Left hindlimb (tissue), 1 donor: ENCODE data around the gene TBCD.
"Not testable (repeated sequence)": the region's sequence is repeated elsewhere in the genome, so short reads cannot be mapped to it uniquely, and the experiment has no call there.

ENCODE experiments used
- DNase-seq: peaks from one replicate; pipeline ENCODE4 v3.0.0-alpha.2; 2018

Gene TBCD

GRCh38 chr17:82978765-82979349, 227.0 kb downstream of the TBCD start:
- DNase-seq, result peak; percentile 20

DNA sequence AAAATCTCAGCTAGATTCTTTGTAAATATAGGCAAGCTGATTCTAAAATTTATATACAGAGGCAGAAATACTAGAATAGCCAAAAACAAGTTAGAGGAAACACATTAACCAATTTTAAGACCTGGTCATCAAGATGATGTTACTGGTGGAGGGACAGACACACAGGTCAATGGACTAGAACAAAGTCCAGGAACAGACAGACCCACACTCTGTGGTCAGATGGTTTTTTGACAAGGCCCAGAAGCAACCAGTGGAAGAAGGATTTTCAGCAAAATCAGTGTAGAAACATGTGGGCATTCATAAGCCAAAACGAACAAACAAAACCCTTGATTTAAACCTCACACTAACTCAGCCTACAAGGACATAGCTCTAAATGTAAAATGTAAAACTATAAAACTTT, 227.9 kb downstream of the TBCD start:
- DNase-seq, result no peak

GRCh38 chr17:82980632-82981031, 228.8 kb downstream of the TBCD start:
- no peak for DNase-seq

- no peak for DNase-seq
These were observed 229.4 kb downstream of the TBCD start for GRCh38 chr17:82981141-82981730.

DNA sequence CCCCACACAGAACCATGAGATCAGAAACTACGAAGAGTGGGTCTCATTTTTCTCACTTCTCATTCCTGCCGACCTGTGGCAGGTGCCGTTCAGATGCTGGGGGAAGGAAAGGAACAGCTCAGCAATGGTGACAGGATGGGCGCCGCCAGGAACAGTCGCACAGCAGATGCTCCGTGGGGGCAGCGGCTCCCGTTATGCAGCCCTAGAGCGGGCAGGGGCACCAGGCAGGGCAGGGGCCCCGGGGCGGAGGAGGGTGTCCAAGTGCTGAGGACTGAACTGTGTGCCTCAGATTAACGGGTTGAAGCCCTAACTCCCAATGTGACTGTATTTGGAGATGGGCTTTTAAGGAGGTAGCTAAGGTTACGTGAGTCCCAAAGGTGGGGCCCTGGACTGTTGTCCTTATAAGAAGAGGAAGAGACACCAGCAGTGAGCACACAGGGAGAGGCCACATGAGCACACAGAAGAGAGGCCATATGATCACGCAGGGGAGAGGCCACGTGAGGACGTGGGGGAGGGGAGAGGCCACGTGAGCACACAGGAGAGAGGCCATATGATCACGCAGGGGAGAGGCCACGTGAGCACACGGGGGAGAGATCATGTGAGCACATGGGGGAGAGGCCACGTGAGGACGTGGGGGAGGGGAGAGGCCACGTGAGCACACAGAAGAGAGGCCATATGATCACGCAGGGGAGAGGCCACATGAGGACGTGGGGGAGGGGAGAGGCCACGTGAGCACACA, 231.8 kb downstream of the TBCD start:
- no peak for DNase-seq

DNA sequence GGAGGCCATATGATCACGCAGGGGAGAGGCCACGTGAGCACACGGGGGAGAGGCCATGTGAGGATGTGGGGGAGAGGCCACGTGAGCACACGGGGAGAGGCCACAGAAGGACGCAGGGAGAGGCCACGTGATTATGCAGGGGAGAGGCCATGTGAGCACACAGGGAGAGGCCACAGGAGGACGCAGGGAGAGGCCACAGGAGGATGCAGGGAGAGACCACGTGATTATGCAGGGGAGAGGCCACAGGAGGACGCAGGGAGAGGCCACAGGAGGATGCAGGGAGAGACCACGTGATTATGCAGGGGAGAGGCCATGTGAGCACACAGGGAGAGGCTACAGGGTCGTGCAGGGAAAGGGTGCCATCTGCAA, 232.4 kb downstream of the TBCD start:
- not testable (repeated sequence) for DNase-seq

DNA sequence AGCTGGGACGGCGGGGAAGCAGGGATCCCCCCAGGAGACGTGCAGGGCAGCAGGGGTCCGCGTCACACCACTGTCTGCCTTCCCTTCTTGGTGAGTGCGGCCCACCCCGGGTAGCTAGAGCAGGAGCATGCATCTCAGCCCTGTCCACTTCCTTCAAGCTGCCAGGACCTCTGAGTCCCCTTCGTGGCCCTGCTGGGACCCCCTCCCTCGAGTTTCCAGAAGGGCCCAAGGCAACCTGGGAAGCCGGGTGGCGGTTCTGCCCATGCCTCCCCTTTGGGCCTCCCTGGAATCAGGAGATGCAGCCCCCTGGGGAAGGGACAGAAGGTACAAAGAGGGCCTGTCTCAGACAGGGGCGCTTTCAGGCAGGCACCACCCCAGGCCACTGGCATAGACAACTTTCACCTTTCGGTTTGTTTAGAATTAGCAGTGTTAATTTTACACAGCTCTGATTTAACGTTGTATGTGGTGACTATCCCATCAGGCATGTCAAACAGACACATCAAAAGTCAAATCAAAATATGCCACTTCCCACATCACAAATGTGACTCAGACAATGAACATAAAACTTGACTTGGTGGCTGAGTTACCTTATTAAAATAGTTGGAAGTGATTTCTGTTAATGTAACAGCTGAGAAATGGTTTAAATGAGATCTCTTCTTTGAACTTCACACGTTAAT, 233.0 kb downstream of the TBCD start:
- DNase-seq, result no peak

- DNase-seq, result no peak
These were observed 233.6 kb downstream of the TBCD start for GRCh38 chr17:82985428-82985805.

- DNase-seq, result peak; percentile 87
These were observed 234.1 kb downstream of the TBCD start for GRCh38 chr17:82985973-82986372.

- DNase-seq, result not testable (repeated sequence)
These were observed 237.2 kb downstream of the TBCD start for GRCh38 chr17:82989051-82989450.

GRCh38 chr17:82989881-82990280, 238.0 kb downstream of the TBCD start:
- DNase-seq, result no peak

DNA sequence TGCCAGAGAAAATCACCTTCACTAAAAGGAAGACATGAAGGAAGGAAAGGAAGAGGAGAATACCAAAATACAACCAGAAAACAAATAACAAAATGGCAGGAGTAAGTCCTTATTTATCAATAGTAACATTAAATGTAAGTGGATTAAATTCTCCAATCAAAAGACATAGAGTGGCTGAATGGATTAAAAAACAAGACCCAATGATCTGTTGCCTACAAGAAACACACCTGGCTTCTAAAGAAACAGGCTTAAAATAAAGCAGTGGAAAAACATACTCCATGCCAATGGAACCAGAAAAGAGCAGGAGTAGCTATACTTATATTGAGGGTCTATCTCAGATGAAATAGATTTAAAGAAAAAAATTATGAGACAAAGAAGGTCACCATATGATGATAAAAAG, 241.1 kb downstream of the TBCD start:
- DNase-seq, result no peak
